ENCODE data around the gene SPRR3. TPM values are rescaled to one million over a fixed set of nuclear protein-coding genes. Genes with fewer than 3 reads are reported as not detected.

Gene SPRR3
- total RNA-seq = not detected in 2 replicates

GRCh38 chr1:153001382-153001781 is at the start of gene SPRR3:
Gene SPRR3, plus strand, starts transcription at chr1:153001749. Its CDS starts 1,272 bp downstream, at chr1:153003021.

GRCh38 chr1:152970495-152970894 is 31.1 kb upstream of the SPRR3 start, which contains the start of gene SPRR4:
Gene SPRR4, plus strand, starts transcription at chr1:152970648. Its CDS starts 1,243 bp downstream, at chr1:152971891.

GRCh38 chr1:152983743-152984142 is 17.8 kb upstream of the SPRR3 start, which contains the start of gene SPRR1A:
Gene SPRR1A, plus strand, starts transcription at chr1:152984081. Its CDS starts 1,150 bp downstream, at chr1:152985231.

GRCh38 chr1:153030895-153031294 is 29.3 kb downstream of the SPRR3 start, which contains the start of gene SPRR1B:
Gene SPRR1B, plus strand, starts transcription at chr1:153031203. Its CDS starts 1,143 bp downstream, at chr1:153032346.

GRCh38 chr1:153040950-153041631 is 39.5 kb downstream of the SPRR3 start, which contains the start of gene SPRR2D:
Gene SPRR2D, minus strand, starts transcription at chr1:153041120. Its CDS starts 774 bp downstream, at chr1:153040346.

Other genes starting within 250 kb of the SPRR3 start
- not detected in 2 replicates for gene KPRP, start 243.7 kb upstream of the SPRR3 start, total RNA-seq
- not detected in 2 replicates for gene LCE1F, start 226.6 kb upstream of the SPRR3 start, total RNA-seq
- gene LCE1E, start 215.5 kb upstream of the SPRR3 start, total RNA-seq = not detected in 2 replicates
- gene LCE1D, start 205.0 kb upstream of the SPRR3 start, total RNA-seq = not detected in 2 replicates
- gene LCE1C, start 195.1 kb upstream of the SPRR3 start, total RNA-seq = not detected in 2 replicates
- not detected in 2 replicates for gene LCE1B, start 189.8 kb upstream of the SPRR3 start, total RNA-seq
- gene LCE1A, start 174.3 kb upstream of the SPRR3 start, total RNA-seq = not detected in 2 replicates
- not detected in 2 replicates for gene LCE6A, start 158.9 kb upstream of the SPRR3 start, total RNA-seq
- gene LCE7A, start 141.8 kb upstream of the SPRR3 start, total RNA-seq = not detected in 2 replicates
- not detected in 2 replicates for gene SMCP, start 123.4 kb upstream of the SPRR3 start, total RNA-seq
- gene IVL, start 93.2 kb upstream of the SPRR3 start, total RNA-seq = not detected in 2 replicates
- not detected in 2 replicates for gene SPRR5, start 54.5 kb upstream of the SPRR3 start, total RNA-seq
- gene SPRR4, start 31.1 kb upstream of the SPRR3 start, total RNA-seq = not detected in 2 replicates
- not detected in 2 replicates for gene SPRR1A, start 17.7 kb upstream of the SPRR3 start, total RNA-seq
- not detected in 2 replicates for gene SPRR1B, start 29.5 kb downstream of the SPRR3 start, total RNA-seq
- gene SPRR2D, start 39.4 kb downstream of the SPRR3 start, total RNA-seq = not detected in 2 replicates
- gene SPRR2A, start 55.8 kb downstream of the SPRR3 start, total RNA-seq = not detected in 2 replicates
- gene SPRR2B, start 69.9 kb downstream of the SPRR3 start, total RNA-seq = not detected in 2 replicates
- gene SPRR2E, start 92.8 kb downstream of the SPRR3 start, total RNA-seq = not detected in 2 replicates
- gene SPRR2F, start 111.8 kb downstream of the SPRR3 start, total RNA-seq = not detected in 2 replicates
- not detected in 2 replicates for gene SPRR2G, start 149.1 kb downstream of the SPRR3 start, total RNA-seq
- not detected in 2 replicates for gene LELP1, start 201.7 kb downstream of the SPRR3 start, total RNA-seq
- gene PRR9, start 215.8 kb downstream of the SPRR3 start, total RNA-seq = not detected in 2 replicates

Data from cardiac atrium fibroblast (primary cell).